Activated CD8-positive, alpha-beta memory T cell treated with anti-CD3 and anti-CD28 coated beads, Interleukin-2, amount 50 U/mL, for 1 hour (primary cell): Measurements from ENCODE around the gene TMEM107.
"Not testable (repeated sequence)": the region's sequence is repeated elsewhere in the genome, so short reads cannot be mapped to it uniquely, and the experiment has no call there.

ENCODE experiments used
- DNase-seq: peaks from one replicate; pipeline ENCODE4 v3.0.0-alpha.2; 2020; ENCODE audit errors: extremely low read depth

Gene TMEM107

DNA sequence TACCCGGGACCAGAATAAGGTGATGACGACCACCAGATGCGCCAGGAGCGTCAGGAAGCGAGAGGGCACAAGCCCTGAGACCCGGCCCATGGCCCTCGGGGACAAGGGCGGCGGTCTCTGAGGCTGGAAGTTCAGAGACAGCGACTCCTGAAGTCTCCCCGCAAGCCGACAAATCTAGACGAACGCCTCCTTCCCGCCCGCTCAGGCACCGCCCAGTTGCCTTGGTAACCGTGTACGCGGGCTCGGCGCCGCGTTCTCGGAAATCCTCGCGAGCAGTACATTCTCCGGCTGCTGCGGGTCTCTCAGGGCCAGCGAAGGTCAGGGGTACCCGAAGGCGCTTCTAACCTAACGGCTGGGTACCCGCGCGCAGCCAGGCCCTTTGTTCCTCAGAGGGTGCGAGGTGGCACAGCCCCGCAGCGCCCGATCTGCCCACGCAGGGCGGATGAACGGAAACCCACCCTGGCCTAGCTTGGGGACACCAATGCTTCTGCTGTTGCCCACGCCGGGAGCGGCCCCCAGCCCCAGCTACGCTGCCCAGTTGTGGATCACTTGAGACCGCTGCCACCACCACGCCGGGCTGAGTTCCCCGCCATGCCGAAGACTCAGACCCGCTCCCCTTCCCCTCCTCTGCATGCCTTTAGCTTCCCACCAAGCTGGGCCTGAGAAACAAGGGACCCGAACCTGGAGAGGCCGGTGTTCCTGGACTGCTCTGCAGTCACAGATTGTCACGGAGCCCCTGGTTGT, at the start of gene TMEM107:
Gene TMEM107, minus strand, starts transcription at position 184 of the 744 bp plus-strand sequence. Its CDS starts 94 bp downstream, at position 90.
- no peak for DNase-seq

DNA sequence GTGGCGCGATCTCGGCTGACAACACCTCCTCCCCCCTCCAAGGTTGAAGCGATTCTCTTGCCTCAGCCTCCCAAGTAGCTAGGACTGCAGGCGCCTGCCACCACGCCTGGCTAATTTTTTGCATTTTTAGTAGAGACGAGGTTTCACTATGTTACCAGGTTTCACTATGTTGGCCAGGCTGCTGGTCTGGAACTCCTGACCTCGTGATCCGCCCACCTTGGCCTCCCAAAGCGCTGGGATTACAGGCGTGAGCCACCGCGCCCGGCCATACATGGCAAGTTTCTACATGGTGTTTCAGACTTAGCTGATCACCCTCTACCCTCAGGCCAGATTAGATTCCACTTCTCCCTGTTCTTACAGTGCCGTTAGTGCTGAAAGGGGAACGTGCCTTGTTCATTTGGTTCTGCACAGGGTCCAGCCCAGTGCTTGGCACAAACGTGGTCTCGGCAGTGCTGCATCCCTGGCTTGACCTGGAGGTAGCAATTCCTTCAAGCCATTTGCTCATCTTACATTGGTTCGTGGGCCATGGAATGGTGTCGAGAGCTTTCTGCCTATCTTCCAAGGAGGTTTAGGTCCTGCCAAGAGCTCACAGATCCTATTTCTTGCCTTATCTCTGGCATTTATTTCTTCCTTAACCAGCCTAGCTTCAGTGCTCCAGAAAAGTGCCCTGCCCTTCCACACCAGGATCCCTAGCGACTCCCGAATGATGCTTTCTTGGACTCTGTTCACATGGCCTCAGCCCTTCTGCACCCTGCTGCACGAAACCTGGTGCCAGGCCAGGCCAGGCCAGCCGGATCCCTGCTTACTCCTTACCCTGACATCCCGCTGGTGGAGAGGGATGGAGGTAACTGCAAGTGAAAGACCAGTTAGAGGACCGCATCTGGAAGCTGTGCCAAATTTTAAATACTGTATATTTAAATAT, 49.0 kb upstream of the TMEM107 start:
- DNase-seq, result no peak

- no peak for DNase-seq
Observed at GRCh38 chr17:8223356-8224126, 47.4 kb upstream of the TMEM107 start.

GRCh38 chr17:8222630-8223355, 46.6 kb upstream of the TMEM107 start:
- peak; percentile 59 for DNase-seq

- no peak for DNase-seq
Observed at GRCh38 chr17:8222380-8222629, 46.1 kb upstream of the TMEM107 start.

DNA sequence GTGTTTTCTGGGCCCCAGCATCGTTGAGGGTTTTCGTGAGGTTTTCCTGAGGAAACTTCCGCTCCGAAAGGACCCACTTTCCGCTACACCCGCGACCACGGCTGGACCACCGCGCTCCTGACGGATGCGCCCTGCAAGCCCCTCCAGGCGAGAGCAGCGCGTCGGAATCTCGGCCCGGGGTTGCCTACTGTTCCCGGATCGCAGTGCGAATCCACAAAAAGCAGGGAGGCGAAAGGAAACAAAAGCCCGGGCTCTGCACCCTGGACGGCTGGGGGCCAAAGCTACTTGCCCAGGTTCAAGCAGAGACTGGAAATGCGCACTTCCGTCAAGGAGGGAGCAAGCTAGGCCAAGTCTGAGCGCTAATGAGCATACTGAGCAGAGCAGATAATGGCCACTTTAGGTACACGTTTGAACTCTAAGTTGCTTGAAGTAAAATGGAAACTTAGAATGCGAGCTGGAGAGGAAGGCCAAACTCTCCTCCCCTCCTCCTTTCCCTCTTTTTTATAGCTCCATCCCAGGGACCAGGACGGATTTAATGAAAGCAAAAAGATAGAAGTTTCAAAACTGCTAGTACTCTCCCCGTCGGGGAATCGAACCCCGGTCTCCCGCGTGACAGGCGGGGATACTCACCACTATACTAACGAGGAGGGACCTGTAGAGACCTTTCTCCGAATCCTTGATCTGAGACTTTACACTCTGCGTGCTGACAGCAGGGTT, 45.6 kb upstream of the TMEM107 start:
- peak; percentile 60 for DNase-seq

DNA sequence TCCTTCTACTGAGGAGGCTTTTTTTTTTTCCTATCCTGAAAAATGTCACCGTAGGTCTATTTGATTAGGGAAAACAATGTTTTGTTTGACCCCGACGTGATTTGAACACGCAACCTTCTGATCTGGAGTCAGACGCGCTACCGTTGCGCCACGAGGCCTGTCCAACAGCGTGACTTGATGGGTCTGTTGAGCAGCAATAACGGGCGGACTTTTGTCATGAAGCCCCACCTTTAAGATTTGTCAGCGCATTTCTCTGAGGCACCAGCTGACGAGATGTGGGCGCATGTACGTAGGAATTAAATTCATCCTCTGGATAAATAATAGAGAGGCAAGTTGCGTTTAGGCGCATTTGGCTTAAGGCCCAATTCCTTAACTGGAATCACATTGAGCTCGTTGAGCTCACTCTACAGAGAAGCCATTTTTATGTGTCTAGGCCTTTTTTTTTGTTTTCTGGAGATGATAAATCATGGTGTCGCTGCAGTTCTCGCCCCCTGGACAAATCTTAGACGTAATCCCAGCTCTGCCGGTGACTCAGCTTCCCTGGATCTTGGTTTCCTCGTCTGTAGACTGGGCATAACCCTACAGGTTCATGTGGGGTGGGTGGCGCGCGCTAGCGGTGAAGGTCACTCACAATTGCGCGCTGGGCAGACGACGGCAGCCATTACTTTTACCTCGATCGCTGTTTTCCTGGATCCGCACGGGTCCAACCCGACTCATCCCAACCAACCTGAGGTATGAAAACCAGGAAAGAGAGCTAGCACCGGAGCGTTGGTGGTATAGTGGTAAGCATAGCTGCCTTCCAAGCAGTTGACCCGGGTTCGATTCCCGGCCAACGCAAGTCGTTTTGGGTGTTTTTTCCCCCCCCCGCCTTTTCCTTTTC, 44.8 kb upstream of the TMEM107 start:
- DNase-seq, result peak; percentile 63

DNA sequence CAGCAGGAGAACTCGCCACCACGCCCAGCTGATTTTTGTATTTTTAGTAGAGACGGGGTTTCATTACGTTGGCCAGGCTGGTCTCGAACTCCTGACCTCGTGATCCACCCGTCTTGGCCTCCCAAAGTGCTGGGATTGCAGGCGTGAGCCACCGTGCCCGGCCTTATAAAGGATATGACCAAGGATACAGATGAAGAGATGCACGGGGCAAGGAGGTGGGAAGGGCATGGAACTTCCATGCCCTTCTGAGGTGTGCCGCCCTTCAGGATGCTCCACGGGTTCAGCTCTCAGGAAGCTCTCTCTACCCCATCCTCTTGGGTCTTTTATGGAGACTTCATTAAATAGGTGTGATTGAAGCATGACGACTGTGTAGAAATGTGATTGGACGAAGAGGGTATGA, 37.8 kb upstream of the TMEM107 start:
- not testable (repeated sequence) for DNase-seq

- no peak for DNase-seq
Observed at GRCh38 chr17:8212312-8213180, 36.4 kb upstream of the TMEM107 start.

- no peak for DNase-seq
Observed at GRCh38 chr17:8210761-8211458, 34.7 kb upstream of the TMEM107 start.

- peak; percentile 85 for DNase-seq
Observed at GRCh38 chr17:8209907-8210760, 34.0 kb upstream of the TMEM107 start, which contains the start of gene AURKB. TSS of gene AURKB (minus strand) at chr17:8210575. CDS start at chr17:8210224, 351 bp downstream.

DNA sequence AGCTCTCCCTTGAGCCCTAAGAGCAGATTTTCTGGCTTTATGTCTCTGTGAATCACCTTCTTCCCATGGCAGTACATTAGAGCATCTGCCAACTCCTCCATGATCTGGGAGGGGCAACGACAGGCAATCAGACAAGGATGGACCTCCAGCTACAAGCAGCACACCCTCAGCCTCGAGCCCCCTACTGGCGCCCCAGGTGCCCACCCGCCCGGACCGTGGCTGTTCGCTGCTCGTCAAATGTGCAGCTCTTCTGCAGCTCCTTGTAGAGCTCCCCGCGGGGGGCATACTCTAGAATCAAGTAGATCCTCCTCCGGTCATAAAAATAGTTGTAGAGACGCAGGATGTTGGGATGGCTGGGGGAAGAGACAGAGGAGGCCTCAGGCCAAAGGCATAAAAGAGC, 30.4 kb upstream of the TMEM107 start:
- DNase-seq, result no peak

- DNase-seq, result no peak
Observed at GRCh38 chr17:8204761-8205555, 28.8 kb upstream of the TMEM107 start.

DNA sequence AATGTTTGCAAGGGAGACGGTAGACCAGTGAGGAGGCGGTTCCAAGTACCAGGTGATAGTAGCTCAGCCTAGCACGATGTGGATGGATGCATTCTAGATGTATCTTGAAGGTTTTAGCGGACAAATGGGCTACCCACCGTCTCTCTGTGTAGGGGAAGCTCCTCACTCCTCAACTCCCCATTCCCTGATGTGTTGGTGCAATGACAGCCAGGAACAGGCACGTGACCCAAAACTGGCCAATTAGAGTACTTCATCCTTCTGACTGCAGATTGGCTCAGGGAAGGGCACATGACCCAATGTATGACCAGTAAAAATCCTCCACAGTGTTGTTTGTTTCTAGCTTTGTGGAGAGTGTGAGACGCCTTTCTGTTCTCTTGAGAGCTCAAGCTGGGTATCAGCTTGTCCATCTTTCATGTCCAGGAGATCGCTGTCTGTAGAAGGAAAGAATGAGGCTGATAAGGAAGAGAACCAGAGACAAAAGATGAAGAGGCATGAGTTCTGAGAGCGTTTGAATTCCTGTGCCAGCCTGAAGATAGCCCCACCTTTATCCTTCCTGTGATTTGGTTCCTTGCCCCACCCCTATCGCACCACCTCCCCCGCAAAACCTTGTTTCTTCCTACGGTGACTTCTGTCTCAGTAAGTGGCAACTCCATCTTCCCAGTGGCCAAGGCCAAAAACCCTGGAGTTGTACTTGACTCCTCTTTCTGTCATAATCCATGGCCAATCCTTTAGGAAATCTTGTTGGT, 16.1 kb upstream of the TMEM107 start:
- DNase-seq, result peak; percentile 28

DNA sequence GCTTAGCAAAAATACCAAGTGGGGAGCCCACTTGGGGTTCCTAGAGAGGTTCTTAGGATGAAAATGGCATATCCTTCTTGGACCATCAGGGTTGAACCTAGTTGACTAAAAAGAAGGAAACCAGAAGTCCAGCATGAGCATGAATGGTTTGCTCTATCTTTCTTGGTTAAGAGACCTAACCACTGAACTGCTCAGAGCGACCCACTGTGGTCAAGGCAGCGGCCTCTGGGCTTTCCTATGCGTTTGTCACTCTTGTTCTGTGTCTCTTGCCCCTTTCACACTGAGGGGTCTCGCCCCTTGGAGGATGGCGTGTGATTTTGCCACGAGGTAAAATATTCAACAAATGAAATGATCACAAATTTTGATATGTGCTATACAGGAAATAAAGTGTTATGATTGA, 14.3 kb upstream of the TMEM107 start:
- no peak for DNase-seq
